NB4 (cell line): ENCODE data around the gene OR1E1.
"Not testable (repeated sequence)": the region's sequence is repeated elsewhere in the genome, so short reads cannot be mapped to it uniquely, and the experiment has no call there.

Experiments
- CTCF ChIP-seq: IDR thresholded peaks from one replicate; pipeline ENCODE4 v1.5.1; 2012; ENCODE audit warnings: low read depth, low read length
- POLR2A ChIP-seq: IDR thresholded peaks from 2 replicates; pipeline ENCODE4 v1.6.1; 2011; ENCODE audit warnings: mild to moderate bottlenecking; ENCODE audit not compliant: insufficient read length; ENCODE audit errors: extremely low read depth

- TF ChIP-seq CTCF, POLR2A: not testable (repeated sequence)
Measured at GRCh38 chr17:3412216-3412615, 14.0 kb upstream of the OR1E1 start.
